ENCODE measurements around the gene N4BP2L1.

Gene N4BP2L1

DNA sequence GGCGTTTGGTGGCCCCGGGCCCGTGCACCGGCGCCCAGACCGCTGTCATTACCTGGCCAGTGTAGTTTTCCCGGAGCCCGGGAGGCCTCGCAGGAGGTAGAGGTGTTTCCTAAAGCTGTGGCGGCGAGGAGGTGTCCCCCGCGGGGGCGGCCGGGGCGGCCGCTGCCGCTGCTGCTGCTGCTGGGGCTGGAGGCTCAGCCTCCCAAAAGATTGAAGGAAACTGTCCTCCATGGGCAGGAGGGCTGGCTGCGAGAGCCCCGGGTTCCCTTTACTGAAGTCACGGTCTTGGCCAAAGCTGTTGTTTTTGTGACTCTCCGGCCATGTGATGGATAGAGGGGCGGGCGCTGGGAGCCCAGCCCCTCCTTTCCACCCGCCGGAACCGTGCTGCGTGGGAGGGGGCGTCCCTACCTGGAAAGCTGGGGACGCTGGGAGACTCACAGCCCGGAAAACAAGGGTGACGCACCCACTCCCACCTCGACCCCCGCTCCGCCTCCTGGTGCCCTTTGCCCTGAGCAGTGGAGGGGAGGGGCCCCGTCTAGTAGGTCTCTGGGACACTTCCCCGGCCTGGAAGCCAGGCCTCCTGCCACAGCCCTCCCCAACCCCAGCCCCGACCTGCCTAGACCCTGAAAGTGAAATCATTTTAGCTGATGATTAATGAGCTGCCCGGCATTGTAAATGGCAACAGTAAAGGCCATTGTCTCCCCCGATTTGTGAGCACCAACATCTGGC lies at the start of gene N4BP2L1:
N4BP2L1 (minus strand) TSS at position 279 of the 729 bp plus-strand sequence; CDS start at position 231, 48 bp downstream.
- peak; percentile 79 for DNase-seq

DNA sequence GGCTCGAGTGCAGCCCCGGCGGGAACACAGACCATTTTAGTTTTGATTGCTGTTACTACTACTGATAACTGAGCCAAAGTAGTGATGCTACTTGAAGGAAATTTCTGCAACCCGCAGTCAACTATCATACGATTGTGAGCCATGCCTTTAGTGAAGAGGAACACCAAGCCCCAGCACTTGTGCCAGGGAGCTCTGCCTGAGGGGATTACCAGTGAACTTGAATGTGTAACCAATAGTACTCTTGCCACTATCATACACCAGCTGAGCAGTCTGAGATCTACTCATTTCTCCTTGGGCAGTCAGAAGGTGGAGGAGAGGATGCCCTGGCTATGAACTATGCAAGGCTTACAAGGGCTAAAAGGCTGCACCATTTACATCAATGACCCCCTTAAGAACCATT lies 49.0 kb upstream of the N4BP2L1 start:
- no peak for DNase-seq

DNA sequence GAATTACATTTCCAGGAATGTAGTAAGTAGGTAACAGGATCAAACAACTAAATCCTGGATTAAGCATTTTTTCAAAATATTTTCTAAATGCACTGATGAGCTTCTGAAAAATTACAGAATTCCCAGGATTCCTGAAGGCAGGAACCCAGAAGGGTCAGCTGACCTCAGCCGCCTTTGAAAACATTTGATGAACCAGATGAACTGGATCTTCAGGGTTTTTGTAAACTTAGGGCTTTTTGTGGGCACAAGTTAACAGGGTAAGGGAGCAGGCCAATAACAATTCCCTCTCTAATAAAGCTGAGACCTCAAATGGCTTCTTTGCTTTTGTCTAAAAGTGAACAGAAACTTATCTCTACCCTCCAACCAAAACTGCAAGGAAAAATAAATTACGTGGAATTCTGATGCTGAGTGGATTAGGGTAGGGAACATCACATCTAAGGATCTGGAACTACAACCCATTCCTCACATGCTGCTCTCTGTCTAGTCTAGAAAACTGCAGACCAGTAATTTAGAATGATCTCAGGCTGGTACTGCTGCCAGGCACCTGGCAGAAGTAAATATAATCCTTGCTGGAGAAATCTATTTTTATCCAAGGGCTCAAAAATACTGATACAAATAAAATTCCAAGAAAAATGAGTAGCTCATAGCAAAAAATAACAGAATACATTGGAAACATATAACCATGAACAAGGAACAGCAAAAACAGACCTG lies 48.2 kb upstream of the N4BP2L1 start:
- DNase-seq = no peak

DNA sequence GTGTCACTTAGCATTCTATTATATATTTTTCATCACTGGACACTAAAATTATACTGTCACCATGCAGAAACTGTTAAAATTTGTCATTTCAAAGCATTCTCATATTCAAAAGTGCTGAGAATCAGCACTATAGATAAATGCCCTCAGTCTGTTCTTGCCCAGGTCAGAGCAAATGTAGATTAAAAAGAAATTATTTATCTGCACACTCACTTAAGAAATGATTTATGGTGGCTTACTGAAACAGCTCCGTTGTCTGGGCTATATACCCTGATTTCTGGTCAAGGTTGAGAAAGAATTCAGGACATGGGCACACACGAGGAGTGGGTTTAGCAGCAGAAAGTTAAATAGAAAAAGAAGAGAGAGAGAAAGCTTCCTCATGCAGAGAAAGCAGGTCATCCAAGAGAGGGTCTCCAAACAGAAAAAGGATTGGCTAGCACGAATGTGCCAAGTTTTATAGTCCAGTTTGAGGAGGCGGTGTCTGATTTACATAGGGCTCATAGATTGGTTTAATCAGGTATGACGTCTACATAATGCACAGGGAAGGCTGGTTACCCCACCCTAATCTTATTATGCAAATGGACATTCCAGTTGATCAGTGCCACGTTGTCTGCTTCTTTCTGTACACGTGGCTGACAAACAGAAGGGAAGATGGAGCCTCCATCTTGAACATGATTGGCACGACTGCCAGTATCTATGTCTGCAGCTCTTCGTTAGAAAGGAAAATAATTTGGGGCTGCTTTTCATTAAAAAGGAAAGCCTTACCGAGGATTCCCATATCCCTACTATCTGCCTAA lies 47.3 kb upstream of the N4BP2L1 start:
- DNase-seq = no peak

DNA sequence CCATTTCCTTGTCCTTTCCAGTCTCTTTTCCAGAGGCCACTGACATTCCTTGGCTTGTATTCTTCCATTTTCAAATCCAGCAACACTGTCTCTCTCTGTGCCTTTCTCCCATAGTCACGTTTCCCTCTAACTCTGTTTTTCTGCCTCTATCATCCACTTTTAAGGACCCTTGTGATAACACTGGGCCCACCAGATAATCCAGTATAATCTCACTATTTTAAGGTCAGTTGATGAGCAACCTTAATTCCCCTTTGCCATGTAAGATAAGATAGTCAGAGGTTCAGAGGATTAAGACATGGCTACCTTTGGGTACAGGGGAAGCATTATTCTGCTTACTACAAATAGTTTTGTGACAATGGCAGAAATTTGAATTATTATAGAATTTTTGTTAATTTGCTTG lies 45.7 kb upstream of the N4BP2L1 start:
- DNase-seq = no peak

DNA sequence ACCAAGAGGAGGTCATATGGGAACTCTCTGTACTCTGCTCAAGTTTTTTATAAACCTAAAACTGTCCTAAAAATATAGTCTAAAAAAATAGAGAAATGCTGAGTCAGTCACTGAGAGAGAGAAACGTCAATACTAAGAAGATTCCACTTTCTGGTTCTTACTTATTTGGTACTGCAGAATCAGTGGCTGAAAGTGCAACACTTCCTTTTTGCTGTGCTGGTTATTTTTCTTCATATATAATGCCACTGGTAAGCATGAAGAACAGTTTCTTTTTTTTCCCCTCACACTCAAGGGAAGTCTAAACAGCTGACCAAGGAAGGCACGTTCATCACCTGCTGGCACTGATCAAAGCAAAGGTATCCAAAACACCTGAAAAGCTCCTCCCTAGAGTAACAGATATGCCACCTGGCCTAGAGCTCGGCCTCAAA lies 44.3 kb upstream of the N4BP2L1 start:
- no peak for DNase-seq

DNA sequence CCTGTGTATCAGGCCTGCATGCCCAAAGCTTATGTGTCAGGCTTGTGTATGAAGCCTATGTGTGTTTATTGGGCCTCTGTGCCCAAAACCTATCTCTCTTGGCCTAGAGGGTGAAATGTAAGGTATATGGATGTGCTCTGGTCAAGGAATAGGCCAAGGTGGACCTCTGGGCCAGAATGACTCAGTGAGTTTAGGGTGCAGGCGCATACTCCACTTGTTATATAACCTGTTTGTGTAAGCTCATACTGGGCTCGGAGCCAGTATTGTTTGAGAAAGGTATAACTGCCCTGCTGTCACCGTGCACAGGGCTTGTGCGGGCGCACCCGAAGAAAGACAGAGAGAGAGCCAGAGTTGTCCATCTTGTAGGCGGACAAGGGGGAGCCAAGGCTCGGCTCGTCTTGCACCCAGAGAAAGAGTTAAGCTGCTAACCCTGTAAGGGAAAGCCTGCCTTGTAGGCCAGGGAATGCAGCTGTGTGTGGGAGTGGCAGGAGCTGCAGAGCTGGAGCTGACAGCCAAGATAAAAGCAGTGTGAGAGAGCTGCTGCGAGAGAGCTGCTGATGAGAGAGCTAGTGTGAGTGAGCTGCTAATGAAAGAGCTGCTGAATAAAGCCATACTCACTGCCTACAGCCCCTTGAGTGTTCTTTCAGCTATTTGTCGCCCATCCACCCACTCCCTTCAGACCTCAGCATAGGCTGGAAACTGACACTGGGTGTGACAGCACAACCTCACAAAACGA lies 43.4 kb upstream of the N4BP2L1 start:
- DNase-seq = no peak

DNA sequence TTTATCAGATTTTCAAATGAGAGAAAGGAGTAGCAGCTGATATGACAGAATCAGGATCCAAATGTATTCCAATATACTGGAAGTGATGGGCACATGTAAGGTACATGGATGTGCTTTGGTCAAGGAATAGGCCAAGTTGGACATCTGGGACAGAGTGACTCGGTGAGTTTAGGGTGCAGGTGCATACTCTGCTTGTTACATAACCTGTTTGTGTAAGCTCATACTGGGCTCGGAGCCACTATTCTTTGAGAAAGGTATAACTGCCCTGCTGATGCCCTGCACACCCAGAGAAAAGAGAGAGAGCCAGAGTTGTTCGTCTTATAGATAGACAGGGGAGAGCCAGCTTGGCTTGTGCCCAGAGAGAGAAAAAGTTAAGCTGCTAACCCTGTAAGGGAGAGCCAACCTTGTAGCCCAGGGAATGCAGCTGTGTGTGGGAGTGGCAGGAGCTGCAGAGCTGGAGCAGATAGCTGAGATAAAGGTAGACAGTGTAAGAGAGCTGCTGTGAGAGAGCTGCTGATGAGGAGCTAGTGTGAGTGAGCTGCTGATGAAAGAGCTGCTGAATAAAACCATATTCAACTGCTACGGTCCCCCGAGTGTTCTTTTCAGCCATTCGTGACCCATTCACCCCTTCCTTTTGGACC lies 40.7 kb upstream of the N4BP2L1 start:
- no peak for DNase-seq

DNA sequence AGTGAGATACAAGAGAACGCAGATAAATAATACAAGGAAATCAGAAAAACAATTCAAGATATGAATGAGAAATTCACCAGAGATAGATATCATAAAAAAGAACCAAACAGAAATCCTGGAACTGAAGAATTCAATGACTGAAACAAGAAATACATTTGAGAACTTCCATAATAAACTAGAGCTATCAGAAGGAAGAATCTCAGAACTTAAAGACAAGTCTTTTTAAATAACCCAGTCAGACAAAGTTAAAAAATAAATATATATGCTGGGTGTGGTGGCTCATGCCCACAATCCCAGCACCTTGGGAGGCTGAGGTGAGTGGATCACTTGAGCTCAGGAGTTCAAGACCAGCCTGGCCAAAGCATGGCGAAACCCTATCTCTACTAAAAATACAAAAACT lies 28.7 kb upstream of the N4BP2L1 start:
- DNase-seq = no peak

DNA sequence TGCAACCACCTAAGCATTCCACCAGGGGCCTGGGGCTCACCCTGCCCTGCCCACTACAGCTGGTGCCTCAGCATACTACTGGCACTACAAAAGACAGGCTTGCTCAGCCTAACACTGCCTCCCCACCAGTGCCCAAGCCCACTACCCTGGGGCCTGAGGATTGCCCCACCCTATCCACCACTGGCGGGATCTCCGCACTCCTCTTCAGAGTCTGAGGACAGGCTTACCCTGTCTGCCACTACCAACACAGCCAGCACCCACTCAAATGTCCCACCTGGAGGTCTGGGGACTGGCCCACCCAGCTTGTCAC lies 27.6 kb upstream of the N4BP2L1 start:
- no peak for DNase-seq

DNA sequence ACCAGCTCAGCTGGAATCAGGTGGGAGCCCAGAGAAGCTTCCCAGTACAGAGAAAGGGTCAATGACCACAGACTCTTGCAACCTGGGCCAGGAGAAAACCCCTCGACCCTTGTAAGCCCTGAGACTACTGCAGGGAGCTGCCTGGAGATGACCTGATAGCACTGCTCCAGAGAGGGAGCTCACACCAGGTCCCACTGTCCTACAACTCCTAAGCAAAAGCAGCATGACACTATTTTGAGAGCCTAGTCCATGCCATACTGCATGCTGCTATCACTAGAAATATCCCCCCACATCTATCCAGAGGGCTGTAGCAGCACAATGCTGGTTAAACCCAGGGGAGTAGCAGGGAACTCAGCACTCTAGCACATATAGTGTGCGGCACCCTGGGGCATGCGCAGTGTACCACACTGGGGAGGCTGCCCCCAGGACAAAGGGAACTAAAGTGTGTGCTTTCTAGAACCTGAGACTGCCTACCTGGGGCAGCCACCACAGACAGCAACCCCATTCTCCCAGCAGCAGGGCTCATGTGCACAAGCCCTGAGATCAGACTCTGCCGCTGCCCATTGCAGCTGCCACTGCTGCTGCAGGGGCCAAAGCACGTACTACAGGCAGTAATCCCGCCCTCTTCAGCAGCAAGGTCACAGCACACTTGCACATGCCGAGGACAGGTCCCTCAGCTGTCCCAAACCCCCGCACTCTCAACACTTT lies 27.1 kb upstream of the N4BP2L1 start:
- DNase-seq = no peak

DNA sequence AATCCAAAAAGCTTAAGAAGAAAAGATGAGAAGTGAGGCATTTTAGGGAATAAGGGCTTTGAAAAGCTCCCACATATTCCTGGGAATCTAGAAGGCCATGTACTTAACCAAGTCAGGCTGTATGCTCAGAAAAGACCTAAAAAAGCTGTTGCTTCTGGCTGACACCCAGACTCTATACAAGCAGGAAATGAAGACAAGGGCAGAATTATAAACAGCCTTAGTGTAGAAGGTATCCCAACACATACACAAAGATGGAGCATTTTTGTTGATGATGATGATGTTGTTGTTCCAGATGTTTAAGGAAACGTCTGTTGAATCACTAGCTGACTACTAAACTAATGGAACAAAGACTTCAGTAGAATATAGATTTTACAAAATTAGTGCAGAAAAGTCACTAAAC lies 26.1 kb upstream of the N4BP2L1 start:
- no peak for DNase-seq

DNA sequence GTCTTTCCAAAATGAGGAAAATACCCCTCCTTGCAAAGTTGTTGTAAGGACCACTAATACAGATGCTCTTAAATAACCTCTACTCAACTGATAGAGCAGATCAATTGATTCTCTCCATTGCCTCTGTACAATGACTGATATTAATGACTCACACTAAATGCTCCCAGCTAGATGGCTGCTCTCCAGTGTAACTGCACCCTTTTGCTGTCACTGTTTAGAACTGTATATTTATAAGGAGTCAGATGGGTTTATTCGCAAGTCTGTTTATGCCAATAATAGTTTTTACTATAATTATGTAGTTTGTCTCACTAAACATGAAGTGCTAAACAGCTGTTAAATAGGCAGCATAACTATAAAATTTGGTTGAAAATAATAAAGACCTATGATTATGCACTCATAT lies 21.0 kb upstream of the N4BP2L1 start:
- no peak for DNase-seq

DNA sequence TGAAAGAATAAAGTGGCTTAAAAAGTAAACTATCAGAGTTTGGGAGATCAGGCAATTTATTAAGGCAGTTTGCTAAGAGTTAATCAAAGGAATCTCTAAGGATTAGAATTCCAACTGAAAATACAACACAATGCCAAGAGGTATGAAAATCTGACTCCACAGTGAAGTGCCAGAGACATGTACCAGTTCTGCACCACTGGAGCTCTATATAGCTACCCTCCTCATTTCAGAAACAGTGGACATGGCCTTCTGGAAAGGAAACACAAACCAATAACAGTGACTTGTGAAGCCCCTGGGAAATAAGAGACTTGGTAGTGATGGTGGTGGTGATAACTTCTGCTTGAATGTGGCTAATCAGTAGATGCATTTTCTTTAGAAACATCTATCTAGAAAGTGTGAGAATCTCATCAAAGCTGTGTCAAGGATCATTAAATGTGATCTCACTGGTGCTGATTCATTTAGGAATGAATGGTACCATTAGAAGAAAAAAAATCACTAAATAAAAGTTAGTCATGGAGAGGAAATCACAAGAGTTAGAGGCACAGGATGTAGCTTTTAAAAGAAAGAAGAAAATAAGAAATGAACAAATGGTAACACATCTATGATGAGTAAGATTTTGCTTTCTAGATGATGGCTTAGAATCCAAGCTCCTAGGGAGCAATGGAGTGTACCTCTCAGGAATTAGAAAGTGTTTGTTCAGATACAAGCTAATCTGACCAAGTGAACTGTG lies 20.1 kb upstream of the N4BP2L1 start:
- DNase-seq = no peak

DNA sequence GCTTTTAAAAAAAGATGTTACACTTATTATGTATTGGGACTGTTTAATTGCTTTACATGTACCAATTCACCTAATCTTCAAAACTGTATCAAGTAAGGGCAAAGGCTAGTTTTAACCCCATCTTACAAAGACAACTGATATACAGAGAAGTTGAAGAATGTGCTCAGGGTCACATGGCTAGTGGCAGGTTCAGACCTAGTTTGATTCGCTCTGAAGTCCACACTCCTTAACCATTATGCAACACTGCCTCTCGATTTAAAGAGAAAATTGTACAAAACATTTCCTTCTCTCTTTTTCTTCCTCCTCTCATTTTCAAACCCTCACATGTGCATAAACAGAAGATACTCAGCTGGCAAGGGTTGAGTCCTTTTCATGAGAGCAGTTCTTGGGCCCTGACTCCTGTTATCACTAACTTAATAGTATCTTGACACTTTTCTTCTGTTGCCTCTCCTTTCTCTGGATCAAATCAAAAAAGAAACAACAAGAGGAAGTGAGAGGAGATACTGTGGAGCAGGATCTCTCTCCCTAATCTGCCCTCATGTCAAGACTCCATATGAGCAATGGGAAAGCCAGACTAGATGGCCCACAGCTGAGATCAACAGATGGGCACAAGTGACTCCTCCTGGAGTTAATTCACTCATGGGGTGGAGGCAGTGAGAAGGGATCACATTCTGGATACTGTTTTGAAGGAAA lies 19.0 kb upstream of the N4BP2L1 start:
- DNase-seq = no peak

DNA sequence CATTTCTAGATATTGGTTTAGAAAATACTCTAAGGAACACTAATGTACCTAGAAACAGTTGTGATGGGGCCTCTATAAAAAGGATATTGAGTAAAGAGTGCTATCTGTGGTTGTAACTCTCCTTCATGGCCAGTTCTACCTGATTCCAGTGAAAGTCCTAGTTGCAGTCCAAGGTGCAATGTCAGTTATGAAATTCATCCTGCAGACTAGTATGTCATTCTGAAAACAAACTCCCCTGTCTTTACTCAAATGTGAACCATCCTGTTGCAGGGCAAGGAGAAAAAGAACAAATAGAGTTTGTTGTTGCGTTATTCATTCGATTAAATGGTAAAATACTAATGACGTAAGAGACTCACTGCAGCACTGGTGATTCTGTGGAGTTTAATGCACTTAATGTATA lies 18.3 kb upstream of the N4BP2L1 start:
- DNase-seq = no peak

DNA sequence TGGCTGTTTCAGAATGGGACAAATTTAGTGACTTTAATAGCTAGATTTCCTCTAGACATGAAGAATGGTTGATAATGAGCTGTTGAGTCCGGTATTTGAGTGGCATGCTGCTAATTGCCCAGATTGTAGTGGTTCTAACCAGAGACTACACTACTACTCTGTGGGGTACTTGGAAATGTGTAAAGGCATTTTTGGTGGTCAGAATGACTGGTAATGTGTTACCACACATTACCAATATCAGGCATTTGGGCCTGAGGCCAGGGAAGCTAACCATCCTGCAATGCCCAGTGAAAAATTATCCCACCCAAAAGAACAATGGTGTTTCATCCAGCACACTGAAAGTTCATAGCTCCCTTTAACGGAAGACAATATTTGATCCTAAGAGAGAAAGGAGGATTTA lies 17.5 kb upstream of the N4BP2L1 start:
- DNase-seq = no peak

DNA sequence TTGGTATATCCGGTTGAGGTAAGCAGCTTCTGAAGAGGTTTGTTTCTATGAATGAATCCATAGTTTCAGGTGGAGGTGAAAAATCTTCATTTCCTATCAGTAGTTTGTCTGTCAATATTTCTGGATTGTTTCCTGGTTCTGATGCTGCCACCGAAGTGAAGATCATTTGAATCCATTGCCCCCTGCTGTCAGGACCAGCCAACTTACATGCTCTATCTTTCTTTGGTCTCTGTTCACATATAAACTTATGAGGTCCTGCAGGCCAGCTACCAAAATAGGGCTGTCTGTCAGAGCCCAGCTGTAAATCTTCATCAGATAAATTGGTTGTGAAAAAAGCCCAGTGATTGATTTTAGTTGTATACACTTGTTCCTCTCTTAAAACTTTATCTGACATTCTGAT lies 15.2 kb upstream of the N4BP2L1 start:
- no peak for DNase-seq

DNA sequence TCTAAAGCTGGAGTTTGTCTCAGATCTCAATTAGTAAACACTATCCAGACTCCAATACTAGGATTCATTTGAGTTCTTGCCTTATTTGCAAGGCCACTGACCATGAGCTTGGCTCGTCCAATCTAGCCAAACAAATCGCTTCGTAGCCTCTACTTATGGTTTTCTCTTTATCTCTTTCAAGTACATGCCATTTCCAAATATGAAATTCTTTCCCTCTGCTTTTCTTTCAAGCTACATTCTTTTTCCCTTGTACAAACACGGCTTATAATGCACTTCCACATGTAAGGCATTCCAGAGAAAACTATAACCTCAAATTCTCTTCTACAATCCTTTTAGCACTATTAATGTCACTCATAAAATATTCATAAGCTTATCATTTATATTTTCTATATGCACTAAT lies 10.9 kb upstream of the N4BP2L1 start:
- DNase-seq = no peak

DNA sequence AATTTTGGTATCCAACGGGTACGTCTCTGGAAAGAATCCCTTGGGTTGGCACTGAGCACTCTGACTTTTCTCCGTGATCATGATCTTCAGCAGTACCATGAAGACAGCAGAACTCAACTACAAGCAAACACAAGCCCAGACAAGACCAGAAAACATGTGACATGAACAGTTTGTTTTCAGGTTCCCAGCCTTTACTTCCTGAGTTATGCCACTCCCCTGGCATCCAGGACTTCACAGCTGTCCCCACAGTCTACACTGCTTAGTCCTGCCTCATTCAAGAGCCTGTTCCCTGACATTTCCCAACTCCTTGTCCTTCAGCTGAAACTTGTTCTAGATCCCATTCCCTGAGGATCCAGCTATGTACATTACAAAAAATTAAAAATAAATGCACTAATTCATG lies 4.9 kb upstream of the N4BP2L1 start:
- no peak for DNase-seq

DNA sequence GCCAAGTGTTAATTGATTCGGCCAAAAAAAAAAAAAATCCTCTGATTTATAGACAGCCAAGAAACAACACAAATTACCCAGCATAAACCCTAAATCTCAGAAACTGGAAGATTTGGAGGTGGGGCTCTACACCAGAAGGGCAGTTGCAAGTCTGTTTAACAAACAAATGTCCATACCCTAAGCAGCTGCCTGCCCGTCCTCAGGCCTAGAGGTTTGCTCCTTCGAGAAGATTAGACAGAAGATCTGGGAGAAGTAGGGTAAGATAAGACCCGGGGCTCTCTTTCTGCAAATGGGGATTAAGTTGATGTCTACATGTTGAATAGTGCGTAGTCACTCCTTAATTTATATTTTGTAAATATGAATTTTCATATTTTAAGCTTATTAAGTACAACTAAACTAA lies 3.4 kb upstream of the N4BP2L1 start:
- DNase-seq = no peak

Measured in NCI-H748 treated with DMSO at 0.1 percent for 48 hours (cell line).